Keratinocyte (primary cell): ENCODE measurements around the gene TMX1. TPM values are rescaled to one million over a fixed set of nuclear protein-coding genes. Genes with fewer than 3 reads are reported as not detected.

ENCODE experiments used
- DNase-seq: peaks from one replicate; pipeline ENCODE4 v3.0.0-alpha.2; 2011; ENCODE audit warnings: low read depth, missing footprints, low spot score
- FAIRE-seq: peaks from 2 replicates; lab custom pipeline; 2011; peaks lifted over from hg19 to GRCh38; lab: Jason Lieb, UNC
- H2AFZ ChIP-seq: 2 replicates; pipeline ENCODE4 v1.6.0; 2012; ENCODE audit warnings: low read length, control low read depth, inconsistent platforms; ENCODE audit not compliant: control insufficient read depth
- H3K27ac ChIP-seq: 2 replicates; pipeline ENCODE4 v1.5.1; 2011; ENCODE audit warnings: low read length; ENCODE audit not compliant: control insufficient read depth, insufficient read depth
- H3K27me3 ChIP-seq: 3 replicates; pipeline ENCODE4 v1.6.0; 2011; ENCODE audit warnings: low read length; ENCODE audit not compliant: control insufficient read depth, insufficient read depth; ENCODE audit errors: extremely low read depth
- H3K36me3 ChIP-seq, 2 experiments: 2 replicates in 1 of 2; 3 replicates in 1 of 2; pipeline ENCODE4 v1.5.1; 2011; ENCODE audit warnings: low read length in 2 of 2, mild to moderate bottlenecking in 1 of 2; ENCODE audit not compliant: control insufficient read depth in 2 of 2, insufficient read depth in 2 of 2; ENCODE audit errors: extremely low read depth in 1 of 2
- H3K4me1 ChIP-seq: 3 replicates; pipeline ENCODE4 v1.5.1; 2011; ENCODE audit warnings: low read length; ENCODE audit not compliant: control insufficient read depth, insufficient read depth; ENCODE audit errors: extremely low read depth
- H3K4me2 ChIP-seq: 3 replicates; pipeline ENCODE4 v1.6.0; 2011; ENCODE audit warnings: low read depth, low read length; ENCODE audit not compliant: control insufficient read depth, insufficient read depth; ENCODE audit errors: extremely low read depth
- H3K4me3 ChIP-seq, 3 experiments: fragments of 200-600 bp in 1 of 3; sonication (generic) in 1 of 3; 2 replicates in 2 of 3; 3 replicates in 1 of 3; pipeline ENCODE4 v1.5.1; 2011 to 2016; ENCODE audit warnings: low read length in 3 of 3, mild to moderate bottlenecking in 3 of 3, control low read depth in 2 of 3, inconsistent platforms in 1 of 3, low read depth in 1 of 3, mixed read lengths in 1 of 3, mixed run types in 1 of 3, moderate library complexity in 1 of 3; ENCODE audit not compliant: control insufficient read depth in 2 of 3, insufficient read depth in 2 of 3; ENCODE audit errors: extremely low read depth in 1 of 3
- H3K79me2 ChIP-seq: 2 replicates; pipeline ENCODE4 v1.6.0; 2012; ENCODE audit warnings: low read length; ENCODE audit not compliant: control insufficient read depth, insufficient read depth
- H3K9ac ChIP-seq: 3 replicates; pipeline ENCODE4 v1.6.0; 2011; ENCODE audit warnings: low read length; ENCODE audit not compliant: control insufficient read depth, insufficient read depth; ENCODE audit errors: extremely low read depth
- H3K9me1 ChIP-seq: 3 replicates; pipeline ENCODE4 v1.6.0; 2011; ENCODE audit warnings: low read length; ENCODE audit not compliant: control insufficient read depth, insufficient read depth; ENCODE audit errors: extremely low read depth
- H3K9me3 ChIP-seq: 2 replicates; pipeline ENCODE4 v1.5.1; 2012; ENCODE audit warnings: low read depth, low read length; ENCODE audit not compliant: control insufficient read depth
- H4K20me1 ChIP-seq: 3 replicates; pipeline ENCODE4 v1.6.0; 2011; ENCODE audit warnings: low read length; ENCODE audit not compliant: control insufficient read depth, insufficient read depth; ENCODE audit errors: extremely low read depth
- EZH2 ChIP-seq: IDR thresholded peaks from one replicate; pipeline ENCODE4 v1.6.1; 2012; ENCODE audit warnings: inconsistent platforms, mild to moderate bottlenecking, low read length, moderate library complexity
- dilution Hi-C: fragments of 300-500 bp; cut with MboI; formaldehyde crosslinking; loops from one replicate; pipeline ENCODE4 v1.7.0; 2020; ENCODE audit warnings: low sequenced_read_pairs; ENCODE audit not compliant: extremely low pct_ligation_motif_present
- polyA plus RNA-seq, 5 experiments: library from polyadenylated mRNA; depleted of rRNA in 3 of 5; stranded (reverse) in 3 of 5; stranded (forward) in 1 of 5; unstranded in 1 of 5; fragments of >200 nt; gene quantifications; 1 replicate in 1 of 5; 2 replicates in 3 of 5; 3 replicates in 1 of 5; pipeline versions ENCODE4 v1.2.1 to v1.2.3, GENCODE V29; 2011 to 2012; ENCODE audit warnings: missing spikeins in 2 of 5, low read depth in 1 of 5, low replicate concordance in 1 of 5
- TF ChIP-seq, protein P1 (sequence below), 3 experiments: IDR thresholded peaks in 1 of 3; conservative IDR thresholded peaks in 1 of 3; optimal IDR thresholded peaks in 1 of 3; 2 replicates in 2 of 3; 3 replicates in 1 of 3; pipeline versions ENCODE3 to v1.5.1; 2011; ENCODE audit warnings: low read length in 3 of 3, mild to moderate bottlenecking in 3 of 3, moderate library complexity in 2 of 3, control low read depth in 1 of 3, inconsistent platforms in 1 of 3; ENCODE audit not compliant: insufficient read depth in 2 of 3; ENCODE audit errors: extremely low read depth in 1 of 3

Gene TMX1
- polyA plus RNA-seq, 1 donor (not counting 4 experiments of a cell fraction or from before 2014, with no cell fraction given), result 36.0 TPM

DNA sequence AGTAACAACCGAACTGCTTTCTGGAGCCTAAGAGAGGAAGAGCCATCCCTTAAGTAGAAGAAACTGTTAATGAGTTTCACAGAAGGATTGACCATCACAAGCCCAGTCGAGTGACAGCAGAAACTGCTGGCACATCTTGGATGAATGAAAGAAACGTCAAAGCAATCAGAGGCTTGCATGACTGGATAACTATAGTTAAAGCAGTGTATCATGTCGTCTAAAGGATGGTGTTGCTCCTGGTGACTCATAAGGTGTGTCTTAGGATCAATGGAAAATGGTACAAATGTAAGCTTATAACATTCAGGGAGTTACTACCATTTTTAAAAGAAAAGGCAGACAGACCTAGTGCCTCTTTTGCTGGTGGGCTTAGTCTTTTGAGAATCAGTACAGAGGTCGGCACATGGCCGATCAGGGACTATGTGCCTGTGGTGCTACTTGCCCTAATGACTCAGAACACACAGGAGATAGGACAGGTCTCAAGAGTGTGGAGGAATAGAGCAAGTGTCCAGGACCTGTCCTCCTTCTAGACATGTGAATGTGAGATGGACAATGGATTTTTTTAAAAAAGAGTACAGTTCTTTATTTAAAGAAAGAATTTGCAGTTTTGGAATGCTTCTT, 55.7 kb downstream of the TMX1 start:
- Histone ChIP-seq H3K4me3 (no peak overlapping the region), H3K79me2 (no peaks in the 10 kb centered on the region), H3K9me1 (no peaks in the 10 kb centered on the region), H3K4me1 (peaks cover 10% of the 10 kb centered on the region), H3K36me3 (no peaks in the 10 kb centered on the region), H3K9ac (no peak overlapping the region), H4K20me1 (no peaks in the 10 kb centered on the region), H2AFZ (no peak overlapping the region), H3K4me2 (no peak overlapping the region), H3K27me3 (no peaks in the 10 kb centered on the region), H3K9me3 (no peaks in the 10 kb centered on the region), H3K27ac (no peak overlapping the region)
- no peak for TF ChIP-seq EZH2
- TF ChIP-seq, protein P1, sequence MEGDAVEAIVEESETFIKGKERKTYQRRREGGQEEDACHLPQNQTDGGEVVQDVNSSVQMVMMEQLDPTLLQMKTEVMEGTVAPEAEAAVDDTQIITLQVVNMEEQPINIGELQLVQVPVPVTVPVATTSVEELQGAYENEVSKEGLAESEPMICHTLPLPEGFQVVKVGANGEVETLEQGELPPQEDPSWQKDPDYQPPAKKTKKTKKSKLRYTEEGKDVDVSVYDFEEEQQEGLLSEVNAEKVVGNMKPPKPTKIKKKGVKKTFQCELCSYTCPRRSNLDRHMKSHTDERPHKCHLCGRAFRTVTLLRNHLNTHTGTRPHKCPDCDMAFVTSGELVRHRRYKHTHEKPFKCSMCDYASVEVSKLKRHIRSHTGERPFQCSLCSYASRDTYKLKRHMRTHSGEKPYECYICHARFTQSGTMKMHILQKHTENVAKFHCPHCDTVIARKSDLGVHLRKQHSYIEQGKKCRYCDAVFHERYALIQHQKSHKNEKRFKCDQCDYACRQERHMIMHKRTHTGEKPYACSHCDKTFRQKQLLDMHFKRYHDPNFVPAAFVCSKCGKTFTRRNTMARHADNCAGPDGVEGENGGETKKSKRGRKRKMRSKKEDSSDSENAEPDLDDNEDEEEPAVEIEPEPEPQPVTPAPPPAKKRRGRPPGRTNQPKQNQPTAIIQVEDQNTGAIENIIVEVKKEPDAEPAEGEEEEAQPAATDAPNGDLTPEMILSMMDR (optimal IDR thresholded peaks at IDR 0.05 in 1 of 3, IDR thresholded peaks at IDR 0.05 in 1 of 3, conservative IDR thresholded peaks at IDR 0.05 in 1 of 3; ENCODE audit: extremely low read depth in 1 of 3, insufficient read depth in 2 of 3, low read length in 3 of 3), result no peak
- no peak for FAIRE-seq
- dilution Hi-C loops, result no loop called here
- peak; percentile 9 for DNase-seq

- no peaks in the 10 kb centered on the region for H4K20me1 ChIP-seq
- no peak overlapping the region for H2AFZ ChIP-seq
- H3K4me1 ChIP-seq, result peaks cover 10% of the 10 kb centered on the region
- H3K4me3 ChIP-seq, result no peak overlapping the region
- TF ChIP-seq, protein P1 (optimal IDR thresholded peaks at IDR 0.05 in 1 of 3, IDR thresholded peaks at IDR 0.05 in 1 of 3, conservative IDR thresholded peaks at IDR 0.05 in 1 of 3; ENCODE audit: extremely low read depth in 1 of 3, insufficient read depth in 2 of 3, low read length in 3 of 3), result no peak
- TF ChIP-seq EZH2, result no peak
- no peaks in the 10 kb centered on the region for H3K79me2 ChIP-seq
- H3K4me2 ChIP-seq, result no peak overlapping the region
- dilution Hi-C loops, result no loop called here
- no peaks in the 10 kb centered on the region for H3K27me3 ChIP-seq
- no peaks in the 10 kb centered on the region for H3K9me3 ChIP-seq
- no peak overlapping the region for H3K9ac ChIP-seq
- DNase-seq (no peak), FAIRE-seq (no peak)
- H3K36me3 ChIP-seq, result no peaks in the 10 kb centered on the region
- H3K9me1 ChIP-seq, result no peaks in the 10 kb centered on the region
- H3K27ac ChIP-seq, result no peak overlapping the region
Measured at GRCh38 chr14:51297066-51297465, 57.0 kb downstream of the TMX1 start.
